NB4 (cell line): ENCODE results near the gene RPTOR.

Source experiments
- DNase-seq: peaks from one replicate; pipeline ENCODE4 v3.0.0; 2010; ENCODE audit warnings: low read depth
- H3K4me3 ChIP-seq: one replicate; pipeline ENCODE4 v1.5.1; 2011; ENCODE audit warnings: mild to moderate bottlenecking, low read depth, low read length, moderate library complexity
- MYC ChIP-seq: IDR thresholded peaks from 2 replicates; pipeline ENCODE4 v1.6.1; 2011; ENCODE audit warnings: low read depth, low read length
- POLR2A ChIP-seq: IDR thresholded peaks from 2 replicates; pipeline ENCODE4 v1.6.1; 2011; ENCODE audit warnings: mild to moderate bottlenecking; ENCODE audit not compliant: insufficient read length; ENCODE audit errors: extremely low read depth
- TF ChIP-seq, protein P1 (sequence below): IDR thresholded peaks from 2 replicates; pipeline ENCODE4 v1.6.1; 2011; ENCODE audit warnings: low read depth, low read length
- TF ChIP-seq, protein P2 (sequence below): IDR thresholded peaks from one replicate; pipeline ENCODE4 v1.5.1; 2012; ENCODE audit warnings: low read depth, low read length

Gene RPTOR

DNA sequence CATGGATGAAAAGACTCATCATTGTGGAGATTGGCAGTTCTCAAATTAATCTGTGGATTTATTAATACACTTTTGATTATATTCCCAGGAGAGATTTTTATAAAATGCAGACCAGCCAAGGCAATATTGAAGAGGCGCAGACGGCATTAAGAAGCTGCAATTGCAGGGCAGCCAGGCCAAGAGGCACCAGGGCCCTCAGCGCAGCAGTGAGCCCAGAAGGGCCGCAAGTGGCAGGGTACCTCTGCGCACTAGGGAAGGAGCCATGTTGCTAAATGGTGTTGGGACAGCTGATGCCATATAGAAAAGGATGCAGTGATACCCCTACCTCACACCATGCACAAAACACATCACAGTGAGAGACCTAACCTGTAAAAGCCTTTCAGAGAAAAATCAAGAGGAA is 410.4 kb downstream of the RPTOR start:
- TF ChIP-seq MYC (no peak), POLR2A (no peak)
- TF ChIP-seq, protein P1, sequence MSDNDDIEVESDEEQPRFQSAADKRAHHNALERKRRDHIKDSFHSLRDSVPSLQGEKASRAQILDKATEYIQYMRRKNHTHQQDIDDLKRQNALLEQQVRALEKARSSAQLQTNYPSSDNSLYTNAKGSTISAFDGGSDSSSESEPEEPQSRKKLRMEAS, result no peak
- TF ChIP-seq, protein P2, sequence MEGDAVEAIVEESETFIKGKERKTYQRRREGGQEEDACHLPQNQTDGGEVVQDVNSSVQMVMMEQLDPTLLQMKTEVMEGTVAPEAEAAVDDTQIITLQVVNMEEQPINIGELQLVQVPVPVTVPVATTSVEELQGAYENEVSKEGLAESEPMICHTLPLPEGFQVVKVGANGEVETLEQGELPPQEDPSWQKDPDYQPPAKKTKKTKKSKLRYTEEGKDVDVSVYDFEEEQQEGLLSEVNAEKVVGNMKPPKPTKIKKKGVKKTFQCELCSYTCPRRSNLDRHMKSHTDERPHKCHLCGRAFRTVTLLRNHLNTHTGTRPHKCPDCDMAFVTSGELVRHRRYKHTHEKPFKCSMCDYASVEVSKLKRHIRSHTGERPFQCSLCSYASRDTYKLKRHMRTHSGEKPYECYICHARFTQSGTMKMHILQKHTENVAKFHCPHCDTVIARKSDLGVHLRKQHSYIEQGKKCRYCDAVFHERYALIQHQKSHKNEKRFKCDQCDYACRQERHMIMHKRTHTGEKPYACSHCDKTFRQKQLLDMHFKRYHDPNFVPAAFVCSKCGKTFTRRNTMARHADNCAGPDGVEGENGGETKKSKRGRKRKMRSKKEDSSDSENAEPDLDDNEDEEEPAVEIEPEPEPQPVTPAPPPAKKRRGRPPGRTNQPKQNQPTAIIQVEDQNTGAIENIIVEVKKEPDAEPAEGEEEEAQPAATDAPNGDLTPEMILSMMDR, result no peak
- no peak for DNase-seq

DNA sequence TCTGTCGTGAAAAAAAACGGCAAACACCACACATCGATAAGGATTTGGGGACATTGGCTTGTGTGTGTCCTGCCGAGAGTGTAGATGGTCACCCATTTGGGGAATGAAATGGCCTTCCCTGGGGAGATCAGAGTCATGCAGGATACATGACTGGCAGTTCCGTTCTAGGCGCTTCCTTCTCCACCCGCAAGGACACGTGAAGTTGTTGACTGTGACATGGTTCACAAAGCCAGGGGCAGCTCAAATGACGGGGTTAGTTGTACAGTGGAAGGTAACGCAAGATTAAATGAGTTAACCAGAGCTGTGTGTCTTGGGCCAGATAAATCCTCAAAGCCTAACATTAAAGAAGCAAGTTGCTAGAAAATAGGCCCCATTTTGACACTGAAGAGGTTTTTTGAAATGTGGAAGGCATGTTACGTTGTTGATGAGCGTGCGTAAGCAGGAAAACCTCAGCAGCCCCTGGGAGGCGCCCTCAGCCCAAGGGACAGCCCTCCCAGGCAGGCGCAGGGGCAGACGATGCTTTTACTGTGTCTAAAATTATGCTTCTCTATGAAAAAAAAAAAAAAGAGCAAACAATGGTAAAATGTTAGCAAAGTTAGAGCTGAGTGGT is 411.1 kb downstream of the RPTOR start:
- H3K4me3 ChIP-seq, result no peak overlapping the region
- no peak for DNase-seq
- TF ChIP-seq, protein P2, result no peak
- TF ChIP-seq POLR2A, result no peak

More for the DNA sequence above, 410.4 kb downstream of the RPTOR start:
- no peak overlapping the region for H3K4me3 ChIP-seq

DNA sequence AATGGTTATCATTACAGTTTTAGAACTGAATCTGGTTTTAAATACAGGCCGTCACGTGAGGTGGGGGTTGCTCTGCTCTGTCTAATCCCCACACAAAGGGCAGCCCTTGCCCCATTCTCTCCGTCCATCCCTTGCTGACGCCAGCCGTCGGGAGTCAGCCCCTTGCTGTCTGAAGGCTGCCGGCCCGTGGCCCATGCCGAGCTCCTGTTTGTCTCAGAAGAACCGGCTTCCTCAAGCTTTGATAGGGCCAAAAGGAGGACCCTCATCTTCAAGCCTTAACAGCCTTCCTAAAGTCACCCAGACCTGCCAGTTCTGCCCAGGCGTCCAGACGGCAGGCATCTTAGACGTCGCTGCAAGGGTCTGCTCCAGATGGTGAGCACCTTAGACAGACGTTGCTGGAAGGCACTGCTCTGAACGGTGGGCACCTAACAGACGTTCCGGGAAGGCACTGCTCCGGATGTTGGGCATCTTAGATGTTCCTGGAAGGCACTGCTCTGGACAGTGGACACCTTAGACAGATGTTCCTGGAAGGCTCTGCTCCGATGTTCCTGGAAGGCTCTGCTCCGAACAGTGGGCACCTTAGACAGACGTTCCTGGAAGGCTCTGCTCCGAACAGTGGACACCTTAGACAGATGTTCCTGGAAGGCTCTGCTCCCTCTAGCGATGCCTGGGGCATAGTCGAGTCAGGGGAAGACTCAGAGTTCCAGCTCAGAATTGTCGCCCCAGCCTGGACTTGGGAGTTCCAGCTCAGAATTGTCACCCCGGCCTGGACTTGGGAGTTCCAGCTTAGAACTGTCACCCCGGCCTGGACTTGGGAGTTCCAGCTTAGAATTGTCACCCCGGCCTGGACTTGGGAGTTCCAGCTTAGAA is 411.9 kb downstream of the RPTOR start:
- TF ChIP-seq, protein P2, result no peak
- TF ChIP-seq, protein P1, result no peak
- no peak for TF ChIP-seq MYC
- no peak for TF ChIP-seq POLR2A
- DNase-seq, result no peak
- H3K4me3 ChIP-seq, result no peak overlapping the region

DNA sequence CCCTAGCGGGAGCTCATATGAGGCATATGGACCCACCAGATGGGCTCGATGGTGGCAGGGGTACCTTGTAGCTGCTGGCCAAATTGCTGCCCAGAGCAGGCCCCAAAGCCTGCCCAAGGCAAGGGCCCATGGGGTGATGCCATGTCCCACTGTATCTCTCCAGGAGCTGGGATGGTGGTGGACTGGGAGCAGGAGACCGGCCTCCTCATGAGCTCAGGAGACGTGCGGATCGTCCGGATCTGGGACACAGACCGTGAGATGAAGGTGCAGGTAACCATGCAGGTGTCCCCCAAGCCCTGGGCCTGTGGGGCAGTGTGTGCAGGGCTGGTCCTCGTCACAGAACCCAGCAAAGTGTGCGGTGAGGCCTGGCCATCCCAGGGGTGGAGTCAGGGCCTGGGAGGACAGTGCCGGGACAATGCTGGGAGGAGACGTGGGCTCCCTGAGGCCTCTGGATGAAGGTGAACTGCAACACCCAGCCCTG is 412.9 kb downstream of the RPTOR start:
- no peak for TF ChIP-seq POLR2A
- TF ChIP-seq, protein P2, result no peak
- TF ChIP-seq MYC, result no peak
- TF ChIP-seq, protein P1, result no peak

DNA sequence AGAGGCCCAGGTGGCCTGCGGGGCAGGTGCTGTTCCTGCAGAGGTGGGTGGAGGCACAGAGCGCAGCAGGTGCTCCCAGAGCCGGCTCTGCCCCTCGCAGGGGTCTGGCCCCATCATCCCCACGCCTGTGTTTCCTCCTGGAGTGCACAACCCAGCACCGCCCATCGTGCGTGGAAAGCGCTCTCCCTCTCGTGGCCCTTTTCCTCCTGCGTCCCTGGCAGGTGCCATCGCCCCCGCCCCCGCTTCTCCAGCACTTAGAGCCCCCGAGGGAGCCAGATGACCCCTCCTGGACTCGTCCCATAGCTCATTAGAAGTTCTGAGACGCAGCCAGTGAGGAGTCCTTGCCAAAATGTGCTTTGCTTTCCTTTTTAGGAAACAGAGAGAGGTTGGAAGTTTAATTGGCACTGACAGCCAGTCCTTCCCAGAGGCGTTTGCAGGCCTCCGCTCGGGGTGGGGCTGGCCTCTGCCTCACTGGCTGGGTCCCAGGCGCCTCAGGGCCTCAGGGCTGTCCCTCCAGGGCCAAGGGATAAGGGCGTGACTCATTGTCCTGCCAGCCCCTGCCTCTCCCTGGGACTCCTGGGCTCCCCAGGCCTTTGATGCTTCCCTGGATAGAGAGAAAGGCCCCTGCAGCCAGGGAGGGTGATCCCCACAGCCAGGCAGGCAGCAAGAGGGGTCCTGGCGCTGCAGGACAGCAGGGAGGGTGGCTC is 414.8 kb downstream of the RPTOR start:
- no peak for DNase-seq
- TF ChIP-seq POLR2A (no peak), MYC (no peak)
- TF ChIP-seq, protein P2, result no peak
- TF ChIP-seq, protein P1, result no peak
- H3K4me3 ChIP-seq, result no peak overlapping the region

More for the DNA sequence above, 412.9 kb downstream of the RPTOR start:
- DNase-seq, result no peak
- no peak overlapping the region for H3K4me3 ChIP-seq
